ENCODE data around the gene GPS1.
"Not testable (repeated sequence)": the region's sequence is repeated elsewhere in the genome, so short reads cannot be mapped to it uniquely, and the experiment has no call there.

GPS1 gene

DNA sequence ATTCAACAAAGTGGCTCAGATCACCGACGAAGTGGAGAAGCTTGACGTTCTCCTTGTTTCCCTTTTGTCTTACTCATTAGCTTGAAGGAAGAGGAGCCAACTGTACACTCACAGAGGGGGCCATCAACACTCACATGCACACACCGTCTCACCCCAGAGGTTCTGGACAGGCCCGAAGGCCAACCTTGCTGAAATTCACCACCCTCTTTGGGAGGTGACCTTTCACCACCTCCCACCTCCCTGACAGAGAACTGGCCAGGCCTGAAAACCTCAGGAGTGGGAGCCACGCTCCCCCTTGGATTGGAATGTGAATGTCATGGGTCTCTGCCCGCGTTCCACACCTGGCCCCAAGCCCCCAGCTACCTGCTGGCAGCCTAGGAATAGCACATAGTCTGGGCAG, 16.2 kb upstream of the GPS1 start:
- Histone ChIP-seq H3K4me3 (ENCODE audit: low read length) (no peak overlapping the region), H3K9ac (ENCODE audit: low read length) (no peak overlapping the region), H3K27me3 (ENCODE audit: control insufficient read depth, insufficient read depth, low read length) (peaks cover 6% of the 10 kb centered on the region), H3K27ac (ENCODE audit: low read depth, low read length) (no peak overlapping the region), H3K36me3 (ENCODE audit: control insufficient read depth, insufficient read depth, low read length) (no peaks in the 10 kb centered on the region), H3K4me1 (ENCODE audit: control insufficient read depth, insufficient read depth, low read length) (peaks cover 7% of the 10 kb centered on the region)

DNA sequence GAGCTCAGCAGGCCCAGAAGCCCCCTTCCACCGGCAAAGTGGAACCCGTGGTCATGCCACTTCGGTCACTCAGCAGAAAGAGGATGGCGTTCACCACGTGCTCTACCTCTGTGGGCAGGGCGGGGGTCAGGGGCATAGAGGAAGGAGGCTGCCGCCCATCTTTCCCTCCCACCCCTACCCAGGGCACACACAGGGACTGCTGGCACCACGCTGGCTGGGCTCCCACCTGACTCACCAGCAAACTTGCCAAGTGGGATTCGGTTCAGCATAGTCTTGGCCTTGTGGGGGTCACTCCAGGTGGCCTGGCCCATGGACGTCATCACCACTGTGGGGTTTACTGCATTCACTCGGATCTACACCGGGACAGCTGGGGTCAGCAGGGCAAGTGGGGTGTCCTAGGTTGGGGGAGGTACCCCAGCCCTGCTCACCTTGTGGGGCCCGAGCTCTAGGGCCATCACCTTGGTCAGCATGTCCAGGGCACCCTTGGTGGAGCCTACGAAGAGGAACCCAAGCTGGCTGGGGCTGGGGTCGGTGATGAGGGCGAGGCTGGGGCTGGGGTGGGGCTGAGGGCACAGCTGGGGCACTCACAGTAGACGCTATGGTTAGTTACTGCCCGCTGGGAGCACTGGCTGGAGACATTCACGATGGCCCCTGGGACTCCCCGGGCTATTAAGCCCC, 15.6 kb upstream of the GPS1 start:
- Histone ChIP-seq H3K4me3 (ENCODE audit: low read length) (peak overlapping the region; percentile 79), H3K4me1 (ENCODE audit: control insufficient read depth, insufficient read depth, low read length) (peaks cover 7% of the 10 kb centered on the region), H3K36me3 (ENCODE audit: control insufficient read depth, insufficient read depth, low read length) (no peaks in the 10 kb centered on the region), H3K27ac (ENCODE audit: low read depth, low read length) (no peak overlapping the region), H3K27me3 (ENCODE audit: control insufficient read depth, insufficient read depth, low read length) (peaks cover 6% of the 10 kb centered on the region), H3K9ac (ENCODE audit: low read length) (no peak overlapping the region)

DNA sequence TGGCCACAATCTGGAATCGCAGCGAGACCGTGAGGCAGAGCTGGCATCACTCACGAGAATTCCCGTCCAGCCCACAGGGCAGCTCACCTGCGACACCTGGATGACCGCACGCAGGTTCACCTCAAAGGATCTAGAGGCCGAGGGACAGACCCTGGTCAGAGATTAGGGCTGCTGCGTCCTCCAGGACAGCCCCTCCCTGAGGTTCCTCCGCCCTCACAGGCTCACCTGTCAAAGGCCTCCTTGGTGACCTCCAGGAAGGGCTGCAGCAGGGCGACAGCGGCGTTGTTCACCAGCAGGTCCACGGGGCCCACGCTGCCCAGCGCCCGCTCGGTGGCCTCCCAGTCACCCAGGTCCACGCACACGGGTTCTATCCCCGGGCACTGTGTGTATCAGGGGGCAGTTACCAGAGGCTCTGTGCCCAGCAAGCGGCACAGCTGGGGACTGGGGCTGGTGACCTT, 15.0 kb upstream of the GPS1 start:
- Histone ChIP-seq H3K4me3 (ENCODE audit: low read length) (peak overlapping the region; percentile 79), H3K4me1 (ENCODE audit: control insufficient read depth, insufficient read depth, low read length) (peaks cover 7% of the 10 kb centered on the region)

DNA sequence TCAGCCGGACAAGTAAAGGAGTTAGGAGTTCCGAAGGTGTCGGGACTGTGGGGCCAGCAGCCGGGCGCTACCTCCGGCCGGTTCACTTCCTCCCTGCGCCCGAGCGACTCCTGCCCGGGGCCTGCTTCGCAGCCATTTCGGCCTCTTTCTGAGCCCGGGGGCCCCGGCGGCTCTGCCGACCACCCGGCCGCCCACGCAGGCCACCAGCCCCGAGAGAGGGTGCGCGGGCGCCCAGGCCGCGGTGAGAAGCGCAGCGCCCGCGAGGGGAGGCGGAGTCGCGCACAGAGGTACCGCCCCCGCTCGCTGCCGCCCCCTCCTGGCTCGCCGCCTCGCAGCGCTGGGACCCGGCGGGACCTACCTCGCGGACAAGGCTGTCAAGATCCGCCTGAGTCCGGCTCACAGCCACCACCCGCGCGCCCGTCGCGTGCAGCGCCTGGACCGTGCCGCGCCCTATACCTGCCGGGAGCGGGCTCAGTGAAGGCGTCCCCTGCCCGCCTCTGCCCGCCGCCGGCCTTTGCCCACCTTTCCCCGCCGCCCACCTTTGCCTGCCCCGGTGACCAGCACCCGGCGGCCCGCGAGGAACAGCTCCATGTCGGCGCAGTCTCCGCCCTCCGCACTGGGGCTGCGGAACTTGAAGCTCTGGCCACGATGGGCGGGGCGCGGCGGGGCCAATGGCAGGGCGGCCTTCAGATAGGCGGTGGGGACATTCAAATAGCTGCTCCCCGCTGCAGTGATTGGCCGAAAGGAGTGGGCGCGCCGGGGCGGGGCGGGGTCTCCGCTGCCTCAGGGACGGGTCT, 14.4 kb upstream of the GPS1 start, which contains the start of gene DCXR:
TSS of gene DCXR (minus strand) at position 606 of the 797 bp plus-strand sequence. CDS start at position 591, 15 bp downstream.
- H3K27me3 ChIP-seq (ENCODE audit: control insufficient read depth, insufficient read depth, low read length): peaks cover 5% of the 10 kb centered on the region
- H3K9ac ChIP-seq (ENCODE audit: low read length): peak within 1 kb of the TSS; percentile 57
- H3K4me3 ChIP-seq (ENCODE audit: low read length): peak within 1 kb of the TSS; percentile 79
- H3K36me3 ChIP-seq (ENCODE audit: control insufficient read depth, insufficient read depth, low read length): no peaks in the 10 kb centered on the region
- H3K4me1 ChIP-seq (ENCODE audit: control insufficient read depth, insufficient read depth, low read length): peaks cover 7% of the 10 kb centered on the region
- H3K27ac ChIP-seq (ENCODE audit: low read depth, low read length): peak within 1 kb of the TSS; percentile 97

More for the DNA sequence above, 15.0 kb upstream of the GPS1 start:
- peaks cover 6% of the 10 kb centered on the region for H3K27me3 ChIP-seq (ENCODE audit: control insufficient read depth, insufficient read depth, low read length)
- H3K27ac ChIP-seq (ENCODE audit: low read depth, low read length): peak overlapping the region; percentile 97
- peak overlapping the region; percentile 57 for H3K9ac ChIP-seq (ENCODE audit: low read length)
- no peaks in the 10 kb centered on the region for H3K36me3 ChIP-seq (ENCODE audit: control insufficient read depth, insufficient read depth, low read length)

DNA sequence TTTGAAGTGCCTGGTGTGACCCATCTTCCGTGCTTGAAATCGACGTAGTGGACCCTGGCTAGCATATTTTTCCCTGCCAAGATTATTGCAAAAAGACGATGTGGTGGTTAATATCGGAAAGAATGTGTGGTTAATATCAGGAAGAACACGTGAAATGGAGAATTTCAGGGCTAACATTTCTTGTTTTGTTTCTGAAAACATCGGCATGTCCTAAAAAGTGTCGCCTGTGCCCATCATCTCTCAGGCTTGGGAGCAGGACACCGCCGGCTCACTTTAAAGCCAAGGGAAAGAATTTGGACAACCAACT, 13.9 kb upstream of the GPS1 start:
- no peak overlapping the region for H3K27ac ChIP-seq (ENCODE audit: low read depth, low read length)
- H3K9ac ChIP-seq (ENCODE audit: low read length): no peak overlapping the region
- peaks cover 7% of the 10 kb centered on the region for H3K4me1 ChIP-seq (ENCODE audit: control insufficient read depth, insufficient read depth, low read length)
- peak overlapping the region; percentile 38 for H3K4me3 ChIP-seq (ENCODE audit: low read length)
- no peaks in the 10 kb centered on the region for H3K36me3 ChIP-seq (ENCODE audit: control insufficient read depth, insufficient read depth, low read length)
- peaks cover 2% of the 10 kb centered on the region for H3K27me3 ChIP-seq (ENCODE audit: control insufficient read depth, insufficient read depth, low read length)

DNA sequence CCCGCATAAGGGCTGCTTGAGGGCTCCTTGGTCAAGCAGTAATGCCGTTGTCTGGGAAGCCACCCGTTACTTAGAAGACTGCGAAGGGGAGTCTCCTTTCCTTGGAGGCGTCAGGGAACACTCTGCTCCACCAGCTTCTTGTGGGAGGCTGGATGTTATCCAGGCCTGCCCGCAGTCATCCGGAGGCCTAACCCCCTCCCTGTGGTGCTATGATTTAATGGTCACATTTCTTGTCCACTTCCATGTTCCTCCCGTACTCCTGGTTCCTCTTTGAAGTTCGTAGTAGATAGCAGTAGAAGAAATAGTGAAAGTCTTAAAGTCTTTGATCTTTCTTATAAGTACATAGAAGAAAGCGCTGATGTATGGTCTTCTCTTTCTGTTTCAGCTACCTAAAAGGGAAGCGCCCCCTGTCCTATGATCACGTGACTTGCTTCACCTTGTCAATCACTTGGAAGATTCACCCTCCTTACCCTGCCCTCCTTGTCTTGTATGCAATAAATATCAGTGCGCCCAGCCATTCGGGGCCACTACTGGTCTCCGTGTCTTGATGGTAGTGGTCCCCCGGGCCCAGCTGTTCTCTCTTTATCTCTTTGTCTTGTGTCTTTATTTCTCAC, 12.8 kb upstream of the GPS1 start:
- not testable (repeated sequence) for H3K4me1 ChIP-seq (ENCODE audit: control insufficient read depth, insufficient read depth, low read length)

DNA sequence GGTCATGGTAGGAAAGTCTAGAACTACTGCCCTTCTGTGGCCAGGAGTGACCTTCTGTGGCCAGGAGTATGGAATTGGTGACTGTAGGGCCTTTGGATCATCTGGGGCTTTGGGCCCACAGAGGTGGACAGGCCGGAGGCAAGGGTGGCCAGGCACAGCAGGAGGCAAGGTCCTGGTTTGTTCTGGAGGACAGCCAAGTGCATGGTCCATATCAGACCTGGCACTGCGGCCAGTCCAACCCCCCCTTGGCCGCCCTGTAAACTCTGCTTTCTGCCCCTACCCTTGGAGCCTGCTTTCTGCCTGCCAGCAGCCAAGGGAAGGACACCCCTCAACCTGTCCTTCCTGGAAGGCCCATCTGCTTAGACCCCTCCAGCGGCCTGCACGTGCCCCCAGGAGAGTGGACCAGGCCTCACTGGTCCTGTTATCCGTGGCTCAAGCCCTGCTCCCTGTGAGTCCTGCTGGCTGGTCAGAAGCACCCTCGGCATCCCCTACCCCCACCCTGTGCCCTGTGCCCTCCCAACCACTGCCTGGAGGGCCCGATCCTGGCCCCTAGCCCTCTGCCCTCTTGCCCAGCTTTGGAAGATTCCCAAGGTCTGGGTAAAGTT, 11.9 kb upstream of the GPS1 start:
- Histone ChIP-seq H3K4me3 (ENCODE audit: low read length) (no peak overlapping the region), H3K9ac (ENCODE audit: low read length) (no peak overlapping the region), H3K4me1 (ENCODE audit: control insufficient read depth, insufficient read depth, low read length) (peaks cover 7% of the 10 kb centered on the region), H3K27me3 (ENCODE audit: control insufficient read depth, insufficient read depth, low read length) (no peaks in the 10 kb centered on the region), H3K27ac (ENCODE audit: low read depth, low read length) (no peak overlapping the region), H3K36me3 (ENCODE audit: control insufficient read depth, insufficient read depth, low read length) (no peaks in the 10 kb centered on the region)

More for the DNA sequence above, 12.8 kb upstream of the GPS1 start:
- not testable (repeated sequence) for H3K27ac ChIP-seq (ENCODE audit: low read depth, low read length); H3K36me3 ChIP-seq (ENCODE audit: control insufficient read depth, insufficient read depth, low read length); H3K27me3 ChIP-seq (ENCODE audit: control insufficient read depth, insufficient read depth, low read length); H3K4me3 ChIP-seq (ENCODE audit: low read length); H3K9ac ChIP-seq (ENCODE audit: low read length)

DNA sequence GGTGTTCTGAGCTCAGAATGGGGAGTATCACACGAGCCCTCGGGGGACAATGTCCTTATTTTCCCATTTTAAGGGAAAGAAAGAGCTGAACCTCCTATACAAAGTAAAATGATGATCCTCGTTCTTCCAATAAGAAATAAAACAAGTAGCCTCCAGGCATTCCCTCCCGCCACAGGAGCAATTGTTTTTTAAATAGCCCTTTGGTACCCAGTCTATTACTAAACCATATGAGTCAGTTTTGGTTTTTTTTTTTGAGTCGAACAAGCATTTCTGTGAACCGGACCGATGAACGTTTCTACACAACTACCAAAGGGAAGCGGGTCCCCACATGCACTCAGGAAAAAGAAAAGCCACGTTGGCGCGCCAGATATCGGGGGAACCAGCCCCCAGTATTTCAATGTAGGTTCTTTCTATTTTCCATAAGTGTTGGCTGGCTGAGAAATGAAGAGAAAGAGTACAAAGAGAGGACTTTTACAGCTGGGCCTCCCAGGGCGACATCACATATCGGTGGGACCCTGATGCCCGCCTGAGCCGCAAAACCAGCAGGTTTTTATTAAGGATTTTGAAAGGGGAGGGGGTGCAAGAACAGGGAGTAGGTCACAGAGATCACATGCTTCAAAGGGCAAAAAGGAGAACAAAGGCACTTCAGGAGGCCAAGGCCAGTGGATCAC, 10.4 kb upstream of the GPS1 start:
- Histone ChIP-seq H3K27ac (ENCODE audit: low read depth, low read length) (no peak overlapping the region), H3K4me1 (ENCODE audit: control insufficient read depth, insufficient read depth, low read length) (peaks cover 7% of the 10 kb centered on the region), H3K9ac (ENCODE audit: low read length) (no peak overlapping the region), H3K27me3 (ENCODE audit: control insufficient read depth, insufficient read depth, low read length) (no peaks in the 10 kb centered on the region), H3K36me3 (ENCODE audit: control insufficient read depth, insufficient read depth, low read length) (no peaks in the 10 kb centered on the region), H3K4me3 (ENCODE audit: low read length) (no peak overlapping the region)

DNA sequence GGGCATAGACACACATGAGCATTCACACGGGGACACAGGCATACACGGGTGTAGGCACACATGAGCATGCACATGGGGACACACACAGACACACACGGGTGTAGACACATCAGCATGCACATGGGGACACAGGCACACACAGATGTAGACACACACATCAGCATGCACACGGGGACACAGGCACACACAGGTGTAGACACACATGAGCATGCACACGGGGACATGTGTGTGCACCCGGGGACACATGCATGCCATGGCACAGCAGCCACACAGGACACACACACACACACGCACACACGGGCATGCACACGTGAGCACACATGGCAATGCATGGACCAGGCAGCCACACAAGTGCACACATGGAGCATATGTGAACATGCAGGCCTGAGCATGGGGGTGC, 9.0 kb upstream of the GPS1 start:
- H3K27ac ChIP-seq (ENCODE audit: low read depth, low read length): no peak overlapping the region
- H3K4me3 ChIP-seq (ENCODE audit: low read length): no peak overlapping the region
- no peak overlapping the region for H3K9ac ChIP-seq (ENCODE audit: low read length)
- peaks cover 2% of the 10 kb centered on the region for H3K4me1 ChIP-seq (ENCODE audit: control insufficient read depth, insufficient read depth, low read length)
- H3K27me3 ChIP-seq (ENCODE audit: control insufficient read depth, insufficient read depth, low read length): no peaks in the 10 kb centered on the region
- no peaks in the 10 kb centered on the region for H3K36me3 ChIP-seq (ENCODE audit: control insufficient read depth, insufficient read depth, low read length)

DNA sequence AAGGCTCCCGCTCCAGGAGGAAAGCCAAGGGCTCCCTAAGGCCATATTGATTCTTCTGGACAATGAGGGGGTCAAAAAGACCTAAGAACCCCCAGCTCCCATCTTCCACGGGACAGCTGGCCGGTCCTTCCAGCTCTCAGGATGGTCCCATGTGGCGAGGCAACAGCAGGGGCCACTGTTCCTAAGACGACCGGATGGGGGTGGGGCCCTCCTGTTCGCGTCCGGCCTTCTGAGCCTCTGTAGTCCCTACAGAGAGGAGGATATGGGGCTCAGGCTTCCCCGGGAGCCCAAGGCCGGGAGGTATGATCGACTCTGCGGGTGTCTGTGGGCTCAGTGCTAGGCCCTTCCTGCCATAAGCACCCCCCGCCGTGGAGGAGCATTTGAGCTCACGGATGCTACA, 8.2 kb upstream of the GPS1 start:
- no peak overlapping the region for H3K27ac ChIP-seq (ENCODE audit: low read depth, low read length)
- H3K9ac ChIP-seq (ENCODE audit: low read length): no peak overlapping the region
- no peaks in the 10 kb centered on the region for H3K27me3 ChIP-seq (ENCODE audit: control insufficient read depth, insufficient read depth, low read length)
- no peaks in the 10 kb centered on the region for H3K4me1 ChIP-seq (ENCODE audit: control insufficient read depth, insufficient read depth, low read length)
- no peak overlapping the region for H3K4me3 ChIP-seq (ENCODE audit: low read length)
- no peaks in the 10 kb centered on the region for H3K36me3 ChIP-seq (ENCODE audit: control insufficient read depth, insufficient read depth, low read length)

DNA sequence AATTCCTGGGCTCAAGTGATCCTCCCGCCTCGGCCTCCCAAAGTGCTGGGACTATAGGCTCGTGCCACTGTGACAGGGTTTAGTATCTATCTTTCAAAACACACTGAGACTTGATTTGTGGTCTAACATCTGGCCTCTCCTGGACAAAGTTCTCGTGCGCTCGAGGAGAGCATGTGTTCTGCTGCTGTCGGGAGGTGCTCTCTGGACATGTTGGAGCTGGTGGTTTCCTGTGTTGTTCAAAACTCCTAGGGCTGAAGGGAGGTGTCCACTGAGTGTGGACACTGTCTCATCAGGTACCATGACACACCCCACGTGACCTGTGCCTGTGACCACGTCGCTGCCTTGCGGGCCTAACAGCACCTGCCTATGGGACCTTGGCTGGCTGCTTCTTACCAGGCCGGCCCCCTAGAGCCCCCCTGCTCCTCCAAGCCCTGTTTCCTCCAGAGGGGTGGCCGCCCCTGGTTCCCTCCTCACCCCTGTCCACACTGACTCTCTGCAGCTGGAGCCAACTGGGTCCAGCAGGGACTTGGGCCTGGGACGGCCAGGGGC, 5.7 kb upstream of the GPS1 start:
- Histone ChIP-seq H3K4me1 (ENCODE audit: control insufficient read depth, insufficient read depth, low read length) (peaks cover 8% of the 10 kb centered on the region), H3K36me3 (ENCODE audit: control insufficient read depth, insufficient read depth, low read length) (peaks cover 5% of the 10 kb centered on the region), H3K9ac (ENCODE audit: low read length) (no peak overlapping the region), H3K4me3 (ENCODE audit: low read length) (no peak overlapping the region), H3K27ac (ENCODE audit: low read depth, low read length) (no peak overlapping the region), H3K27me3 (ENCODE audit: control insufficient read depth, insufficient read depth, low read length) (no peaks in the 10 kb centered on the region)

DNA sequence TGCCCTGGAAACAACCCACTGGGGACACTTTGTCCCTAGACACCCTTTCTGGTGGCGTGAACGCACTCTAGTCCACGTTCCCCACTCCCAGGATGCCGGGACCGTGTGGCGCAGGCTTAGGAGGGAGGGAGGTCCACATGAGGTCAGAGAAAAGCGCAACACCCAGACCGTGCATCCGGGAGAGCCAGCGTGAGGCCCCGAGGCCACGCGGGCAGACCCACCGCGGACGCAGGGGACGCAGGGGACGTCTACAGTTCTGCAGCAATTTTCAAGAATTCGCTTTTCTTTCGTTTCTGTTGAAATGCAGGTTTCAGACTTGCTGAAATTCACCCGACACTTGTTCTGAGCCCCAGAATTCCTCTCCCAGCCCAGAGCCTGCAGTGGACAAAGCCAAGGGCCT, 4.8 kb upstream of the GPS1 start:
- no peak overlapping the region for H3K4me3 ChIP-seq (ENCODE audit: low read length)
- H3K27ac ChIP-seq (ENCODE audit: low read depth, low read length): no peak overlapping the region
- H3K27me3 ChIP-seq (ENCODE audit: control insufficient read depth, insufficient read depth, low read length): no peaks in the 10 kb centered on the region
- H3K9ac ChIP-seq (ENCODE audit: low read length): no peak overlapping the region
- peaks cover 5% of the 10 kb centered on the region for H3K36me3 ChIP-seq (ENCODE audit: control insufficient read depth, insufficient read depth, low read length)
- H3K4me1 ChIP-seq (ENCODE audit: control insufficient read depth, insufficient read depth, low read length): peaks cover 8% of the 10 kb centered on the region

Measured in rectal smooth muscle tissue (tissue), 1 donor.